ENCODE measurements around the gene PLXDC1. TPM values are rescaled to one million over a fixed set of nuclear protein-coding genes. Genes with fewer than 3 reads are reported as not detected.

Gene PLXDC1
- total RNA-seq, 1 experiment from 2014 or later = 2.0 TPM

- H3K4me3 Mint-ChIP-seq = no peak overlapping the region
- no peak overlapping the region for H2BK20ac ChIP-seq (ENCODE audit: low read depth, low read length, poor library complexity, severe bottlenecking)
- WGBS (ENCODE audit: extremely low coverage, insufficient read length, low lambda C conversion rate) = no CpG with 5 or more reads among the region's 11 CpGs
- H3K4me1 ChIP-seq (ENCODE audit: insufficient read depth, low read length) = no peaks in the 10 kb centered on the region
- H3K36me3 Mint-ChIP-seq (ENCODE audit: insufficient read depth in 1 of 3, low read depth in 3 of 3) = no peaks in the 10 kb centered on the region
- no peaks in the 10 kb centered on the region for H3K9me3 Mint-ChIP-seq
- H2BK12ac ChIP-seq (ENCODE audit: insufficient read length, low read depth, low read length) = no peak overlapping the region
- no peak overlapping the region for H3K18ac ChIP-seq (ENCODE audit: insufficient read length, low read depth, low read length)
- H3K27ac Mint-ChIP-seq = no peak overlapping the region; a peak in 2 of 7 replicates
- H3K79me2 ChIP-seq (ENCODE audit: insufficient read depth, low read length) = no peaks in the 10 kb centered on the region
- H4K20me1 ChIP-seq (ENCODE audit: control insufficient read depth, insufficient read depth, insufficient read length) = no peaks in the 10 kb centered on the region
- no peak overlapping the region for H2BK15ac ChIP-seq (ENCODE audit: low read depth, low read length)
- no peak overlapping the region for H3T11ph ChIP-seq (ENCODE audit: low read length)
- no peak overlapping the region for H3K4ac ChIP-seq (ENCODE audit: low read depth, low read length)
- peaks cover 17 to 24% of the 10 kb centered on the region in 2 experiments for H3K4me1 Mint-ChIP-seq
- no peaks in the 10 kb centered on the region for H3K23me2 ChIP-seq (ENCODE audit: insufficient read length, low read depth, low read length, poor library complexity, severe bottlenecking)
- no peak overlapping the region for H3K14ac ChIP-seq (ENCODE audit: insufficient read depth, low read length)
- no peaks in the 10 kb centered on the region for H3K9me3 ChIP-seq (ENCODE audit: control insufficient read depth, low read depth, low read length)
- no peak overlapping the region for H4K8ac ChIP-seq (replicated peaks; ENCODE audit: insufficient read length, low read depth, low read length)
- H2BK120ac ChIP-seq (ENCODE audit: low read depth, low read length, poor library complexity, severe bottlenecking) = no peak overlapping the region
- H3K23ac ChIP-seq (ENCODE audit: insufficient read length, low read depth, low read length) = no peak overlapping the region
- H2BK5ac ChIP-seq (ENCODE audit: insufficient read length, low read length) = no peak overlapping the region
- no peak overlapping the region for H3K27ac ChIP-seq (ENCODE audit: insufficient read length, low read depth, low read length)
- H3K56ac ChIP-seq (ENCODE audit: insufficient read length, low read depth, low read length) = no peak overlapping the region
- no peak overlapping the region for H3K9ac ChIP-seq (ENCODE audit: extremely low read depth, insufficient read length, low read length)
- no peaks in the 10 kb centered on the region for H3K79me1 ChIP-seq (ENCODE audit: insufficient read depth, low read depth, low read length, poor library complexity, severe bottlenecking)
- H2AFZ ChIP-seq (ENCODE audit: low read length) = no peak overlapping the region
- DNase-seq = no peak
- H3K27me3 ChIP-seq (ENCODE audit: insufficient read depth, low read length) = no peaks in the 10 kb centered on the region
- no peak for TF ChIP-seq CTCF (conservative IDR thresholded peaks at IDR 0.05)
- no peak overlapping the region for H3K4me2 ChIP-seq (ENCODE audit: insufficient read depth, insufficient read length, low read length)
- no peak overlapping the region for H4K5ac ChIP-seq (ENCODE audit: insufficient read length, low read depth, low read length)
- H3K27me3 Mint-ChIP-seq (ENCODE audit: low read depth) = peaks cover 4% of the 10 kb centered on the region
- H4K91ac ChIP-seq (ENCODE audit: insufficient read length, low read depth, low read length) = no peak overlapping the region
- H2AK5ac ChIP-seq (ENCODE audit: insufficient read length, low read length) = no peak overlapping the region
These were observed 66.9 kb downstream of the PLXDC1 start for GRCh38 chr17:39084558-39084957.
